ENCODE results near the gene AFDN. TPM values are rescaled to one million over a fixed set of nuclear protein-coding genes. Genes with fewer than 3 reads are reported as not detected.

Gene AFDN
- polyA plus RNA-seq, 12 donors, result 25.7 to 89.7 (median 48.4) TPM; not detected in 1

DNA sequence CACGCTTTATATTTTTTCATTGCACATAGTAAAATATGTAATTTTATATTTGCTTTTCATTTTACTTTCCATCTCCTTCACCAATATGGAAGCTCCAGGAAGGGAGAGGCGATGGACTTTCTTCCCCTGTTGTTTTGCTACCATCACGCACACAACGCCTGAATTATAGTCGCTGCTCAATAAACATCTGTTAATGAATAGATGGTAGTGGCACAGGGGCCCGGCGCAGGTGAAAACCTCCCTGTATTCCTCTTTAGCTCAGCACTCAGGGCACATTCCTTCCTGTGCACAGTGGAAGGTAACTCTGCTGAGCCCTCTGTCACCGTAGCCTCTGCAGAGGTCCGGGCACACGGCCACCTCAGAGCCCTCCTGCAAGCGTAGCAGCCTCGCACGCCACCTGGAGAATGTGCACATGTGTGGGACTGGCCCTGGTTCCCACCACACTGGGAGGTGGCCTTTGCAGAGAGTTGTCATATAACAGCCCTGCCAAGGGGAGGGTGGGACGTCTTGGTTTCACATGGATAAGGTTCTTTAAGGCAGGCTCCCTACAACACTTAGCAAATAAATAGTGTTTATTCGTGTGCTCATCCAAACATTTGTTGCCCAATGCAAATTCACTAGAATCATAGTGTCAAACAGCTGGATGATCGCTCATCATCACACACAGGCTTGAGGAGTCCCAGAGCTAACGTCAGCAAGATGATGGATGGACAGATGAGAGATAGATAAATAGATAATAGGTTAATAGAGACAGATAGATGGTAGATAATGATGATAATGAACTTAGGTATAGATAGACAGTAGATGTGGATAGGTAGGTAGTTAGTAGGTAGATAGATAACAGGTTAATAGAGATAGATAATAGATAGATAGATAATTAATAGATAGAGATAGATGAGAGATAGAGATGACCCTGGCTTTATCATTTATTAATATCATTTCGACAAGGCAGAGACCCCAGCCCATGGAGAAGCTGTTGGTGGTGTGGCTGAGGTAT is 32.3 kb upstream of the AFDN start:
- no peak for DNase-seq

DNA sequence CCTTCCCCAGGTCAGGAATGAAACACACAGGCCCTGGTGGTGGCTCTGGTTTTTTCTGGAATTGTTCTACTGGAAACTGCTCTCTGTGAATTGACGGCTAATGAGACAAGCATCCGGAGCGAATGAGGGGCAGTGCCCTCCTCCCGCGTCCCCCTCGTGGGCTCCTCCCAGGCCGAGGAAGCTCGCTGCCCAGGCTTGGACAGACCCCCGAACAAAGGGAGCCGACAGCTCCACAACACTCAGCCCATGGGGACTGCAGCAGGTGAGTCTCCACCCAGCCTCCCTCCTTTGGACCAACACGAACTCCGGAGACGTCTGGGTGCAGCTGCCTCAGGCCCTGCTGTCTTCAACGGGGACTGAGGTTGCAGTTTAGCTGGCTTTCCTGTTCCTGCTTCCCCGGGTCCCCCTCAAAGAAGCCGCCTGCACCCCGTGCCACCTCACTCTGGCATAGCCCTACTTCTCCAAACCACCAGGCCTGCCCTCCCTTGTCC is 31.3 kb upstream of the AFDN start:
- DNase-seq, result no peak

DNA sequence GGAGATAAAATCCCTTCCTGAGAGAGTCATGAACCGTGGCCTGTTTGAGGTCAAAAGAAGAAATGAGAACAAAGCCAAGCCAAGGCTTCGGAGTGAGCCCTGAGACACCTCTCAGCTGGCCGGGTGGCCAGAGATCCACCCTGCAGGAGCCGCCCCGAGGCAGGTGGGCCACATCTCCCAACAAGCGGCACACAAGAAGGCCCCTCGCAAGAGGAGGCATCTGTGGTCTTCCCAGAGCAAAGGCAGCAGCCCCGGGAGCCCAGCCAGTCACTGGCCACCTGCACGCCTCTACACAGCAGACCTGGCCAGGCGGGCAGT is 30.9 kb upstream of the AFDN start:
- DNase-seq, result no peak

DNA sequence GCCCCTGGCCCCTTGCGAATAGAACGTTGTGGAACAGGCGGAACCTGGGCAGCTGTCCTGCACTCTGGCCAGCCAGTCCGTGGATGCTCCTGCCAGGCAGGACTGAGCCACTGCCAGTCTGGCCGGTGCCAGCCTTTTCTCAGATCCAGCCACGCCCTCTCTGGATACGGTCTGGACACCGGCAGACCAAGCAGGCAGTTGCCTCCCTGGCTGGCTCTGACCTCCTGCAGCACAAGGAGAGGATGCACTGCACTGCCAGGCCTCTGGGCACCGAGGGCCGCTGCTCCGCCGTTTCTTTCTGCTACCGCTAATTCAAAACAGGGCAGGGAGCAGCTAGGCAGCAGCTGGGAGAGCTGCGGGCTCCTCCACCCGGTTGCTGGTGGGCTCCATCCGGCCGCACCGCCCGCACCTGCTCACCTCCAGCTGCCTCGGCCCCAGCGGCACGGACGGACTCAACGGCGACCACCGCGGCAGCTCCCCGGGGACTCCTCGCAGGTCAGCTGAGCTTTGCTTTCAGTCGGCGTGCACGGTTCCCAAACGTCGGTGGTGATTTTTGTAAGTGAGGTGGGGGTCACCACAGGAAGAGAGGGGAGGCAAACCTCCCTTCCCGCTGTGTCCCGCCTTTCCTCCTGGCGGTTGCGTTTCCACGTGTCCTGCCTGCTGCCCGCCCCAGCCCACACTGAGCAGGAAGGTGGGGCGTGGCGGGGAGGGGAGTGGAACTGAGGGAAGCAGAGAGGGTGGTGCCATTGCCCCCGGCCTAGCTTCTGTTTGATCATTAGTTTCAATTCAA is 30.3 kb upstream of the AFDN start:
- DNase-seq, result peak; percentile 11

DNA sequence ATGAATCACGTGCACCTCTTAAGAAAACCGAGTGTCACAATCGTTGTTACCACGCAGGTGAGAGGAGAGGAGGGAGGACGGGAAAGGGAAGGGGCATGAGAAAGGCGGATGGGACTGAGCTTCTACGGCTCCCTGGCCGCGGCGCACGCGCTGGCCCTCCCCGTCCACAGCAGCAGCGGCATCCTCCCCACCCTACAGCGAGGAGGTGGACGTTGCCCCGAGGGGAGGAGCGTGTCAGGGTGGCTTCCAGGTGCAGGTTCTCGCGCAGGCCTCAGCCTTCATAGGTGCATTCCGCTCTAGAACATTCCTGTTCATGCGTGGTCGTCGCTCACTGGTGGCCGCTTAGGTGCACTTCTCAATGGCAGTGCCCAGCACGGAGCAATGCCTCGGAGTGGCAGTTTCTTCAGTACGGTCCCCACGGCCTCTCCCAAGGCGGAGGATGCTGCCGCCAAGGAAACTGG is 29.7 kb upstream of the AFDN start:
- DNase-seq, result no peak

DNA sequence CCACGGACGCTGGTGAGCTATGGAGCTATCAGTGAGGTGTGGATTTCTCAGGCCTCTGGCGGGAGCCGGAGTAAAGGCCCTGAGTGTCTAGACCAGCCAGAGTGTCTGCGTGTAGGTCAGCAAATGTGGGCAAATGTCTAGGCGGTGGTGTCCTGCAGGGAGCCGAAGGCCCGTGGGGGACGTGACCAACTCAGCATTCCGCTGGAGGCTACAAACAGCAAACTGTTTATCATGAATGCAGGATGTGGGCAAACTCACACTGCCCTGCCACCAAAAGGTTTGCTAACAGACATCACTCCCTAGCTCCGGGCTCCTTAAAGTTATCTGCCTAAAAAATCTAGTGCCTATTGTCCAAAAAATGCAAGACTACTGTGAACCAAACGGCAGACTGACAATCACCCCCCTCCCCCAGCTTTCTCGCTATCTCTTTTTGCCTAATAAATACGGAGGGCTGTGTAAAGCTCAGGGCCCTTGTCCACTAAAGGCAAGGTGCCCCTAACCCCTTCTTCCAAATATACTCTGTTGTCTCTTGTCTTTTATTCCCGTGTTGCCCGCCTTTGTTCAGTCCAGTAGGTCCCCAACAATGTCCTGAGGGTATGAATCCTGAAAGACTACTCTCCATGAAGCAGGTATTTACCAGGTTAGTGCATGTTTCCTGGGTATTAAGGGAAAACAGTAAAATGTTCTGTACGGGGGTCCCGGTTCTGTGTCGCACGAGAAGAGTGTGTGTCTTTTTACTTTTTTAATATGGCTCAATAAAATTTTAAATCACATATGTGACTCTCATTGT is 29.0 kb upstream of the AFDN start:
- no peak for DNase-seq

DNA sequence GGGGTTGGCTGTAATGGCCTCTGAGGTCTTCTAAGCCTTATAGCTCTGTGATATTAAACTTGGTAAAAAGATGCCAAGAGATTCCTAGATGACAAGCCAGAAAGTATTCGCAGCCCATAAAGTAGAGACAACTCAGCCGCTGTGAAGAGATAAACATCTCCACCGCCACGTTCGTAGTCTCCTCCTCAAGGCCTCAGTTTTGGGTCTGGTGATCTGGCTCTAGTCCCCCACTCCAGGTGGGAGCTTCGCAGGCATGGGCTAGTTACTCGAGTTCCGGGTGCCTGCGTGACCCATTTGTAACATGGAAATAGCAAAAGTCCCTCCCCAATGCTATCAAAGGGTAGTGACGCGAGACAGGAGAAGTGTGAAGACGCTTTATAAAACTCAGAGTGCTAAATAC is 28.3 kb upstream of the AFDN start:
- DNase-seq, result no peak

DNA sequence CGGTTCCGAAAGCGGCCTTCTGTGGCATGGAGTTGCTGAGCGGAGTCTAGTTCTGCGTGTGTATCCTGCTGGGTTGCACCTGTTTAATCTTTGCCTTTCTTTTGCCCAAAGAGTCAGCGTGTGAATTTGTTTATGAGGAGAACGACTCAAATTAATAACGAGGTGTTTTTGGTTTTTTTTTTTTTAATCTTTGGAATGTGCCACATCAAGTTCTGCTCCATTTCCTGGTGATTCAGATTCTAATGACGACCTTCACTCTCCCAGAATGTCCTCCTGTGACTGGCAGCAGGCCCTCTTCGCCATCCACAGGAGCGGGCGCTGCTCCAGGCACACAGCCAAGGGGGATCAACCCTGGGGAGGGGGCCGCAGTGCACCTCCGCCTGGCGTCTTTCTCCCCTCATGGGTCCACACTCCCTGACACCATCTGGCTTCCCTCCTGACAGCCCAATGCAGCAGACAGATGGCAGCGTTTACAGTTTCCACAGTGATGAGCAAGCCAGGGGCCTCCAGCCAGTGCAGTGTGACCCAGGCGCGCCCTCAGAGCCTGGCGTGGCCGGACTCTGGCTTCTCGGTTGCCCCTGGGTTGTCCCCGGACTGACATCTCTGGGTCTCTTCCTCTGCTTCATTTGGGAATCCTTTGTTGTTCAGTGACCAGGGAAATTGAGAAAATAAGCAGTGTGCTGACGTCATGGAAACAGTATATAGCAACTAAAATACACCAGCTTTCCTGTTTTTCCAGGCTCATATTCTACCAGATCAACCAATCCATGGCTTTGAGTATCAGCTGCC is 27.5 kb upstream of the AFDN start:
- DNase-seq, result peak; percentile 38

DNA sequence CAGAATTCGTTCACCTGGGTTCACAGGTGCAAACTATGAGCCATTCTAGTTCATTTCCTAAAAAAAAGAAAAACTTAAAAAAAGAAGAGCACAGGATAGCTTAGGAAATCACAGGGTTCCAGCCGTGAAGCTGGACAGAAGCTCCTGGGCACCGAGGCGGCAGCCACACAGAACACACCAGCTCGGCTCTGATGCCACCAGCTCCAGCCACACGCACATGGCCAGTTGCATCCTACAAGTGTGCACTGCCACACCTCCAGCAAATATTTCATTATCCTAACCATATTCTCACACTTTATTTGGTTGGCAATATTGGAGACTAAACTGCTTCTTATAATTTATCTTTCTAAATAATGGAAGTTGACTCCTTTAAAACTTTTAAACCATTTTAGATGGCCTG is 26.2 kb upstream of the AFDN start:
- no peak for DNase-seq

DNA sequence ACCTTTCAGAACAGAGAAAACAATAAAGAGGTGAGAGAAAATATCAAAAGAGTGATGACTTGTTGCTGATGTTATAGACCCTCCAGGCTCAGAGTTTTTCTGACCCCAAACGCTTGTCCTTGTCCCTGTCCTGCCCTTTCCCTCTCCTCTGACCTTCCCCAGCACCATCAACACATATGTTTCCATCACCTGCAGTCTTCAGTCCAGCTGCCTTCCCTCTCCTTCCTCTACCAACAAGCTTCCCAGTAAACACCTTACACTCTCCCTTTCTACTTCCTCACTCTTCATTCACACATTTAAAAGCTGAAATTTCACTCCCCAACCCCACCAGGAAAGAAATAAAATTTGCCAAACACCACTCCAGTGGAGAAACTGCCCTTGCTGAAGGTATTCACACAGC is 25.4 kb upstream of the AFDN start:
- no peak for DNase-seq

DNA sequence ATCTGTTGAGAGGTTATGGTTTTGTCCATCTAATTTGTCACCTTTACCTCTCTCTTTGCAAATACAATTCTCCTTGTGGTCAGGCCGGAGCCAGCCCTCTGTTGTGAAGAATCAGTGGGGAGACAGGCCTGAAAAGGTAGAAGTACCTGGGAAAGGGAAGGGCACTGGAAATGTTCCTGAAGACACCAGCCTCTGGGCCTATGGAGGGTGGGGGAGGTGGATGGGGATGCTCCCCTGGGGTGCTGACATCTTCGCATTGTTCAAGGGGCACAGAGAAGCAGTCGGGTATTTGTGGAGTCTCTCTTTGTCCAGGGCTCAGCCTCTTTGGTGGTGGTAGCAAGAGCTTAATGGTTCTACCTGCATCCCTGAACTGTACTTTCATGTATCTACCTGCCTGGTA is 24.4 kb upstream of the AFDN start:
- DNase-seq, result no peak

DNA sequence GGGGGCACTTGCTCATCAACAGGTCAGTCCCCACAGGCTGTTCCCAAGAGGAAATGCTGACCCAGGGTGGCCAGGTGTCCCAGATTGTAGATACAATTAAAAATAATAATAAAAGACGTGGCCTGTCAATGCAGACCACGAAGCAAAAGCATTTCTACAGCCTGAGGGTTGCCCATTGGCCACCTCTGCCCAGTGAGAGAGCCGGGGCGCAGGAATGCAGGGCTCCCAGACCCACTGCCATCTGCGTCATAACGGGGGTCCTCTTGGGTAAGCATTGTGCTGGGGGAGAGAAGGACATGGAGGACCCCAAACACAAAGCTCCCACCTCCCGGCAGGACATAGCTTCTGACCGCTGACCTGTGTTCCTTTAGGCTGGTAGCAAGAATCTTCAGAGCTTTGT is 22.9 kb upstream of the AFDN start:
- no peak for DNase-seq

DNA sequence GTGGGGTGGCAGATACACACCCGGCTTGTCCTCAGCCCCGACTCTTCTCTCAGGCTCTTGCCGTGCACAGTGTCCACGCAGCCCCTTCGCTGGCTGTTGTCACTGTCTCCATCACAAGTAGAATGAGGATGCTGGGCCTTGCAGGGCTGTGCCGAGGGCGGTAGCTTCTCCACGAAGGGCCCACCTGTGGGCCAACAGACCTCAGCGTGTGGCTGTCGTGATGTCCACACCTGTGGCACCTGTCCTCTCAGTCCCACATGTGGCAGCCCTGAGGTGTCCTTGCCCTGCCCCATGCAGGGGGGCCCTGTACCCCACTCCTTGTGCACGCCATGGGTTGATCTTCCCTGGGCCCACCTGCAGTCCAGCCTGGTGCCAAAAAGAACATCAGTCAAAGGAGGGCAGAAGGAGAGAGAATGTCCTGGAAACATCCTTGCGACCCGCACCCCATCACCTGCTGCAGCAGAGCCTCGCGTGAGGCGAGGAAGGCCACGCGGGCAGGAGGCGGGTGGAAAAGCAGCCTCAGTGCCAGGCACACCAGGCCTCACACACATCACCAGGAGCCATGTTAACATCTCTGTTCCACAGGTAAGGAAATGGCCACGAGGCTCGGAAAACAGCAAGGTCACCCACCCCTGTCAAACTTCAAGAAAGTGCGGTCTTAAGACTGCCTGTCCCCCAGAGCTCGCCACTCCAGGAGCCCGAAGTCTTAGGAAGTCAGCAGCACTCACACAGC is 22.3 kb upstream of the AFDN start:
- no peak for DNase-seq

DNA sequence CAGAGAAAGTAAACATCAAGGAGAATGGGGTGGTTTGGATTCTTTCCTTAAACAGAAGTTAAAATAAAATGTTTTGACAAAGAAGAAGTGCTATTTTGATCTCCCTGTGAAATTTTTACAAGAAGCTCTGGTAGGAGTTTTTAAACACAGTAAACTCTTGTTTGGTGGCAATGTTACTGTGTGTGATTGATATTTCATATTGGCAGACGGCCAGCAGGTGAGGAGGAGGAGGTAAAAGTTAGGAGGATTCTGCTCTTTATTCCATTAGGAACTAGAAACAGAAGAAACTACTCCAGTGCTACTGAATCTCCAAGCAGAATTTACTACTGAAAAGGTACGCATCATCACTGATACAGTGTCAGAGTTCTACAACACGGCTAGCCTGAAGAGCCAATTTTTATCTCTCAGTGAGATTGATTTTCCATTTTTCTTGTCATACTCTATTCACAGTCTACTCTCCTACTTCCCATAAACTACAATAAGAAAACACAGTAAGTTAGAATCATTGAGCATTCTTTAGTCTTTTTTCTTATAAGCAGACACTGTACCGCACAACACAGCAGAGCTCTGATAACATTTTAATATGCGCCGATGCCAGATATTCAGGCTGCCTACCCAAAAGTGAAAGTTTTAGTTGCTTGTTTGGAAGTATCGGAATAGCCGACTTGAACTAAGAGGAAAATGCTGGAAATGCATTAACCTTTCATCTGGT is 21.2 kb upstream of the AFDN start:
- DNase-seq, result no peak

DNA sequence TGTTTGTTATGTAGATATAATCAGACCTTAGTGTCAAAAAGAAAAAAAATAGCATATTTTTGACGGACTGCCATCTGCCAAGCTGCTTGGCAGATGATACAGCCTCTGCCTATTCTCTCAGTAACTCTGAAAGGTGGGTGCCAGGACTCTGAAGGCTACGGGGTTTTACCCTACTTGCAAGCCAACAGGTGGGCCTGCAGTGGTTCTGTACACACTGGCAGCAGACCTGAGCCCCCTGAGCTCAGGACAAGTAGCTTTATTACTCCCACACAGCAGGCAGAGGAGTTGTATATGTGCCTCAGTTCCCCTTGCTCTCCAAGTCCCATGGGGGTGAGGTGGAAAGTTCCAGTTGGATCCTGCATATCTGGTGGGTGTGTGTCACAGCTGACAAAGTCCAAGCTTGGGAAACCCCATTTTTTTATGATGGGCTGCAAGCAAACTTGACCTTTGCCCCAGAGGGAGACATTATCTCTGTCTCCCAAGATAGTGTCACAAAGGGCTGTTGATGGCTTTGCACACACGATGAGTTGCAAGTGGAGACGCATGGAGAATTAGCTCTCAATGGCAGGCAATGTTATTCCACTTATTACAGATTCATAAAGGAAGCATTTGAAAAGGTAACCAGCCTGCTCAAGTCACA is 20.5 kb upstream of the AFDN start:
- no peak for DNase-seq

DNA sequence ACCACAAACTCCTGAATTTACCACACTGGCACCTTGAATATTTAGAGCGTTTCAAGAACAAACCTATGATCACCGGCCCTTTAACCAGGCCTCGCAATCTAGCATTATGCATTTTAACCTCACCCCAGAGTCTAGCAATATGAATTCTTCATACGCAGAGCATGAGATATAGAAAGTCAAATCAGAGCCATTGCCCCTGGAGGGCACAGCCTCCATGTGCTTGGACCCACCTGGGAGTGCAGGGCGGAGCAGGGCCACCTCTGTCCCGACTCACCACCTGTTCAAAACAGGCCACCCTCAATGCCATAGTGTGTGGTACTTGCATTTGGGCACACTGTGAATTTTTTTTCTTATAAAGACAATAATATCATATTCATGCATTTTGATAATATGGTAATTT is 19.5 kb upstream of the AFDN start:
- no peak for DNase-seq

DNA sequence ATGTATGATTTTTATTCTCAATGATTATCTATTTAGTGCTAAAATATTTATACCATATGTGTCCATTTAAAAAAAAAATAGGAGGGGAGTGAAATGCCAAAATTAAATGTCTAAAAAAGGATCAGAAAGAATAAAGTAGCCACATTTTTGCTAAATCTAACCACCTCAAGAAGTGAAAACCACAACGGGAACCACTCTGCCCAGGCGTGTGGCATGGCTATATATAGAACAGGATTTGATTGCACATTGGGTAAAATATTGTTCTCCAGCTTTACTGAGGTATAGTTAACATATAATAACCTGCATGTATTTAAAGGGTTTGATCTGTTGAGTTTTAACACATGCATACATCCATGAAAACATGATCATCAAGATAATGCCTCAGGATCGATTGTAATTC is 19.0 kb upstream of the AFDN start:
- no peak for DNase-seq

DNA sequence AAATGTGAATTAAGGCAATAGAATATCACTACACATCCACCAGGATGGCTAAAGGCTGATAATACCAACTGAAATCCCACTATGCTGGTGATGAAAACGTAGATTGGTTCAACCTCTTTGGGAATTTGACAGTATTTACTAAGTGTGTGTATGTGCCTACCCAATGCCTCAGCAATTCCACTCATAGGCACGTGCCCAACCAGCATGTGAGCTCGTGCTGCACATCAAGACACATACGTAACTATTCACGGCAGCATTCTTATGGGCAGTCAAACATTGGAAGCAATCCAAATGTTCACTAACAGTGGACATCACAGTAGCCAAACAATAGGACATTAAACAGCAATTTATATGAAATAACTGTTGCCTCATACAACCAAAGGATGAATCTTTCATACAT is 15.7 kb upstream of the AFDN start:
- DNase-seq, result no peak

DNA sequence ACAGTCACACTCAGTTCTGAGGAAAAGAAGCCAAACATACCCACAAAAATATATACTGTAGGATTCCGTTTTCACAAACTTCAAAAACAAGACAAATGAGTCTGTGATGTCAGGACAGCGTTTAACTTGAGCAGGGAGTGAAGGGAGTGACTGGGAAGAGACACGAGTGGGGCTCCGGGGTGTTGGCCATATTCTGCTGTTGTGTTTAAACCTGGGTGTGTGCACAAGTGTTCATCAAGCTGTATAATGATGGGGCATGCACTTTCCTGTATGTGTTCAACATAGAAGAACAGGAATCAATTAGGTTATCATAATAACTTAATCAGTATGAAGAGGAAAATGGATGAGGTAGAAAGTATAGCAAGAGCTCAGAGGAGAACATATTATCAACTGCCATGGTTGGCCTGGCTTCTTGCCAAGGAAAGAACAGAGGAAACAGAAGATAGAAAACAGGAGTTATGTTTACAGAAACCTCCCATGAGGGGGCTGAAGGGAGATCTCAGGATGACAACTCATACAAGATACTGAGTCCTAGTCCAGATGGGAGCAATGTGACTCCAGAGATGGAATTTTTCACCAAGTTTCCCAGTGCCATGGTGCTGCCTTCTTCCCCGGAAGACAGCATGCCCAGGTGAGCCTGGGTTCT is 15.1 kb upstream of the AFDN start:
- no peak for DNase-seq

All from muscle of arm (tissue), 12 donors.